NCI-H2227 treated with DMSO at 0.1 percent for 48 hours (cell line): ENCODE results near the gene IFIT2.
"Not testable (repeated sequence)": the region's sequence is repeated elsewhere in the genome, so short reads cannot be mapped to it uniquely, and the experiment has no call there.

Experiments used
- DNase-seq: peaks from one replicate; lab custom pipeline; 2025; lab: John Stamatoyannopoulos, UW

Gene IFIT2

GRCh38 chr10:89279421-89279869 lies 22.4 kb upstream of the IFIT2 start:
- DNase-seq = no peak

GRCh38 chr10:89280508-89280907 lies 21.3 kb upstream of the IFIT2 start:
- no peak for DNase-seq

- DNase-seq = no peak
Observed at GRCh38 chr10:89281606-89282395, 20.0 kb upstream of the IFIT2 start.

- peak; percentile 64 for DNase-seq
Observed at GRCh38 chr10:89283025-89283935, 18.6 kb upstream of the IFIT2 start.

GRCh38 chr10:89283936-89284475 lies 17.8 kb upstream of the IFIT2 start:
- peak; percentile 68 for DNase-seq

GRCh38 chr10:89284711-89285110 lies 17.1 kb upstream of the IFIT2 start:
- not testable (repeated sequence) for DNase-seq

GRCh38 chr10:89285303-89285702 lies 16.5 kb upstream of the IFIT2 start:
- not testable (repeated sequence) for DNase-seq

GRCh38 chr10:89294721-89295239 lies 7.1 kb upstream of the IFIT2 start:
- DNase-seq = no peak

- no peak for DNase-seq
Observed at GRCh38 chr10:89295597-89295996, 6.2 kb upstream of the IFIT2 start.

GRCh38 chr10:89296220-89296648 lies 5.6 kb upstream of the IFIT2 start:
- DNase-seq = no peak

- DNase-seq = no peak
Observed at GRCh38 chr10:89297356-89297755, 4.5 kb upstream of the IFIT2 start.

GRCh38 chr10:89297791-89298190 lies 4.1 kb upstream of the IFIT2 start:
- DNase-seq = no peak

- DNase-seq = no peak
Observed at GRCh38 chr10:89299031-89299430, 2.8 kb upstream of the IFIT2 start.

GRCh38 chr10:89301232-89301631 lies 614 bp upstream of the IFIT2 start:
- no peak for DNase-seq

- DNase-seq = no peak
Observed at GRCh38 chr10:89302625-89303024, 779 bp downstream of the IFIT2 start.

GRCh38 chr10:89303161-89303560 lies 1.3 kb downstream of the IFIT2 start:
- DNase-seq = no peak

- no peak for DNase-seq
Observed at GRCh38 chr10:89304026-89304425, 2.2 kb downstream of the IFIT2 start.

GRCh38 chr10:89304446-89304845 lies 2.6 kb downstream of the IFIT2 start:
- no peak for DNase-seq

GRCh38 chr10:89304925-89305324 lies 3.1 kb downstream of the IFIT2 start:
- DNase-seq = no peak

GRCh38 chr10:89305766-89306433 lies 4.1 kb downstream of the IFIT2 start:
- DNase-seq = no peak

GRCh38 chr10:89306434-89307268 lies 4.8 kb downstream of the IFIT2 start:
- no peak for DNase-seq
